Psoas muscle (tissue), 8 donors: ENCODE data around the gene TESK2. TPM values are rescaled to one million over a fixed set of nuclear protein-coding genes. Genes with fewer than 3 reads are reported as not detected.
"Not testable (repeated sequence)": the region's sequence is repeated elsewhere in the genome, so short reads cannot be mapped to it uniquely, and the experiment has no call there.

ENCODE experiments used
- ATAC-seq, 4 donors: fragments of 200-7000 bp; cut with Tn5 transposase; one replicate each; pipeline ENCODE4 v1.9.1; 2020; ENCODE audit warnings: moderate library complexity in 3 of 4, mild to moderate bottlenecking in 2 of 4
- DNase-seq, 2 donors: peaks; one replicate each; pipeline ENCODE4 v3.0.0-alpha.2; 2020
- H3K27ac ChIP-seq: fragments of 200-600 bp; one replicate; pipeline ENCODE4 v1.8.0; 2022
- H3K27me3 ChIP-seq, 3 donors: fragments of 200-600 bp in 1 of 3; one replicate each; pipeline versions ENCODE4 v1.6.1 to v1.8.0; 2013 to 2022; ENCODE audit warnings: low read length in 2 of 3, mild to moderate bottlenecking in 2 of 3, moderate library complexity in 1 of 3; ENCODE audit not compliant: insufficient read depth in 3 of 3
- H3K36me3 ChIP-seq, 2 donors: fragments of 200-600 bp in 1 of 2; one replicate each; pipeline versions ENCODE4 v1.6.1 to v1.8.0; 2013 to 2022; ENCODE audit warnings: low read depth in 1 of 2, mild to moderate bottlenecking in 1 of 2, moderate library complexity in 1 of 2; ENCODE audit not compliant: insufficient read depth in 1 of 2
- H3K4me1 ChIP-seq: fragments of 200-600 bp; one replicate; pipeline ENCODE4 v1.8.0; 2022
- H3K4me3 ChIP-seq: fragments of 200-600 bp; one replicate; pipeline ENCODE4 v1.8.0; 2022; ENCODE audit warnings: mild to moderate bottlenecking
- H3K9me3 ChIP-seq: fragments of 200-600 bp; one replicate; pipeline ENCODE4 v1.8.0; 2022
- WGBS, 3 donors: extraction: QIAGEN DNeasy Blood & Tissue Kit; methylation state at CpG; one replicate each; pipeline versions ENCODE4 v1.1.6 to v1.1.7; 2013; 5-methylcytosine and 5-hydroxymethylcytosine counted together
- intact Hi-C, 2 donors: fragments of 100-400 bp; cut with DNase I; formaldehyde crosslinking; loops; one replicate each; pipeline versions ENCODE4 v1.11.0 to v1.14.2; 2022
- polyA plus RNA-seq, 3 donors: library from polyadenylated mRNA; stranded (reverse); fragments of 200-250 nt; gene quantifications; one replicate each; pipeline ENCODE4 v1.2.3, GENCODE V29; 2013
- total RNA-seq, 4 donors: library from RNA; stranded (reverse); fragmentation: NEBNext Ultra II Directional in 2 of 4; extraction: Animal tissue kit (Norgen Biotek cat#: 25700) in 2 of 4; gene quantifications; one replicate each; pipeline versions ENCODE4 v1.2.1 to v1.2.4, GENCODE V29; 2021 to 2023
- TF ChIP-seq, protein P1 (sequence below): fragments of 200-600 bp; IDR thresholded peaks from one replicate; pipeline ENCODE4 v1.8.0; 2022; ENCODE audit warnings: antibody characterized with exemption
- donor health status: healthy with polysubstance abuse.
- donor health status: DM: no; HTN: no; CAD: no; lungs with moderate emphysema.
- donor health status: Bipolar disorder and iron deficiency.
- donor health status: healthy.
- donor health status: DM: yes; HTN: yes; CAD: no.
- donor health status: DM: no; HTN: no; CAD: no.
- donor health status: DM: no; HTN: no; CAD: no.
- donor health status: DM: yes; HTN: yes; CAD: no.

Gene TESK2
- total and polyA plus RNA-seq, 7 donors = 0.73 to 5.0 (median 2.2) TPM

DNA sequence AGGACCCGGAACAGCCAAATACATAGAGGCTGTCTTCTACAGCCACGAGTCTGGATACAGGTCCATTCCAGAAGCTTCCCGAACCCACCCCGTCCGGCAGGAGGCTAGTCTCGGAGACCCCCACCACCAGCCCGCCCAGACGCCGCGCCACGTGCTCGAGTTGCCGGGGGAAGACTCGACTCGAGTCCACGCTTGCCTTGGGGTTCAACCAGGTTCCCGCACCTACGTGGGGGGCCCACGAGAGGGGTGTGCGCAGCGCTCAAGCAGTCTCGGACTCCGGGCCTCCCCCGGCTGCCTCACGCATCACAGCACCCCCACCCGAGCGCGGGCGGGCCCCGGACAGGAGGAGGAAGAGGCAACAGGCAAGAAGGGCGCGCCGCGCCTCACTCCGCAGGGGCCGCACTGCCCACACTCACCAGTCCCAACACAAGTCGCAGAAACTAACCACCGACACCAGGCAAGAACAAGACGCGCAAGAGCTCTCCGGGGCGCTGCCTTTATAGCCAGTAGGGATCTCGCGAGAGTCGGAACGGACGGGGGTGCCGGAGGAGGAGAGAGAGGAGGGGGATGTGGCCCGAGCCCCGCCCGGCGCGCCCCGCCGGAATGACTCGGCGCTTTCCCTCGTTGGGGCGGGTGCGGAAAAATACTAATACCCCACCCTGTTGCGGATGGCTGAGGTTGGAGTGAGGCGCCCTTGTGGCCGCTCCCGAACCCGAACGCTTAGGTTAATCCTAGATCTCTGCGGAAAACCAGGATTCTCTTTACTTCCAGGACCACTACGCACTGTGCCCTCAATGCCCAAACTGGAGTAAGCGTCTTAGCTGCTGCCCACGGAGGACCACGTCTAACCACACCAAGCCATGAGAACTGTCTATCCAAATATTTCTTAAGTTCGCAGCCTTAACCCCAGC lies 30.7 kb upstream of the TESK2 start, which contains the start of gene PRDX1:
TSS of gene PRDX1 (minus strand) at position 472 of the 911 bp plus-strand sequence. CDS start 2,841 bp downstream, outside the sequence.
- 0 to 1% (median 0%) methylated on average over 64 to 72 of the region's 72 CpGs for WGBS, 3 donors
- intact Hi-C loops = no loop called here

DNA sequence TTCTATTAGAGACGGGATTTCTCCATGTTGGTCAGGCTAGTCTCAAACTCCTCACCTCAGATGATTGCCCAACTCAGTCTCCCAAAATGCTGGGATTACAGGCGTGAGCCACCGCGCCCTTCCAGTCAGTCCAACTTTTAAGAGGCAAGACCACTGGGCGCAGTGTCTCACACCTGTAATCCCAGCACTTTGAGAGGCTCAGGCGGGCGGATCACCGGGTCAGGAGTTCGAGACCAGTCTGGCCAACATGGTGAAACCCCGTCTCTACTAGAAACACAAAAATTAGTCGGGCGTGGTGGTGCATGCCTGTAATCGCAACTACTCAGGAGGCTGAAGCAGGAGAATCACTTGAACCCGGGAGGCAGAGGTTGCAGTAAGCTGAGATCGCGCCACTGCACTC lies 28.8 kb upstream of the TESK2 start:
- H3K36me3 ChIP-seq = peaks cover 14 to 40% of the 10 kb centered on the region in 2 donors
- H3K4me3 ChIP-seq = peak overlapping the region; percentile 89
- WGBS, 3 donors = 78 to 90% (median 85%) methylated on average over 16 of the region's 16 CpGs
- H3K27ac ChIP-seq, H3K9me3 ChIP-seq, ATAC-seq, H3K27me3 ChIP-seq, intact Hi-C loops, DNase-seq: not testable (repeated sequence)
- peaks cover 17% of the 10 kb centered on the region for H3K4me1 ChIP-seq

More for the DNA sequence above, 30.7 kb upstream of the TESK2 start, which contains the start of gene PRDX1:
- H3K9me3 ChIP-seq = no peaks in the 10 kb centered on the region
- peaks cover 16% of the 10 kb centered on the region for H3K4me1 ChIP-seq
- ATAC-seq = peak; percentile 96 to 98 (median 97)
- TF ChIP-seq, protein P1, sequence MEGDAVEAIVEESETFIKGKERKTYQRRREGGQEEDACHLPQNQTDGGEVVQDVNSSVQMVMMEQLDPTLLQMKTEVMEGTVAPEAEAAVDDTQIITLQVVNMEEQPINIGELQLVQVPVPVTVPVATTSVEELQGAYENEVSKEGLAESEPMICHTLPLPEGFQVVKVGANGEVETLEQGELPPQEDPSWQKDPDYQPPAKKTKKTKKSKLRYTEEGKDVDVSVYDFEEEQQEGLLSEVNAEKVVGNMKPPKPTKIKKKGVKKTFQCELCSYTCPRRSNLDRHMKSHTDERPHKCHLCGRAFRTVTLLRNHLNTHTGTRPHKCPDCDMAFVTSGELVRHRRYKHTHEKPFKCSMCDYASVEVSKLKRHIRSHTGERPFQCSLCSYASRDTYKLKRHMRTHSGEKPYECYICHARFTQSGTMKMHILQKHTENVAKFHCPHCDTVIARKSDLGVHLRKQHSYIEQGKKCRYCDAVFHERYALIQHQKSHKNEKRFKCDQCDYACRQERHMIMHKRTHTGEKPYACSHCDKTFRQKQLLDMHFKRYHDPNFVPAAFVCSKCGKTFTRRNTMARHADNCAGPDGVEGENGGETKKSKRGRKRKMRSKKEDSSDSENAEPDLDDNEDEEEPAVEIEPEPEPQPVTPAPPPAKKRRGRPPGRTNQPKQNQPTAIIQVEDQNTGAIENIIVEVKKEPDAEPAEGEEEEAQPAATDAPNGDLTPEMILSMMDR = peak; percentile 8
- peak; percentile 97 to 98 for DNase-seq
- peak within 1 kb of the TSS; percentile 89 for H3K4me3 ChIP-seq
- H3K27ac ChIP-seq = peak within 1 kb of the TSS; percentile 95
- no peaks in the 10 kb centered on the region for H3K27me3 ChIP-seq
- peaks cover 3 to 21% of the 10 kb centered on the region in 2 donors for H3K36me3 ChIP-seq

DNA sequence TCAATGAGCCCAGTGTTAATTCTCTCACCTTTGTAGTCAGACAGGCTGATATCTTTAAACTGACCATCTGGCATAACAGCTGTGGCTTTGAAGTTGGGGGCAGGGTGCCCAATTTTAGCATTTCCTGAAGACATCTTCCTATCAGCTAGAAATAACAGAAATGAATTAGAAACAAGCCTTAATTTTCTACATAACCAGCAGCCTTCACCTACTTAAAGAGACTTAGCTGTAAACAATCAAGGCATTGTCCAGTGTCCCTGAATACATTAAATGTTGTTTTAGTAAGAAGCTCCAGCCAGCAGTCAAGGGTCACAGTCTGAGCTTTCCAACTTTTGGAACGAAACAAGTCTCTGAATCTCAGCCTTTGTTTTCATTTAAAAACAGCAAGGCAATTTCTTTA lies 27.9 kb upstream of the TESK2 start:
- intact Hi-C loops = no loop called here
- Histone ChIP-seq H3K4me1 (peaks cover 17% of the 10 kb centered on the region), H3K36me3 (peaks cover 22 to 48% of the 10 kb centered on the region in 2 donors), H3K27ac (peak overlapping the region; percentile 14), H3K9me3 (no peaks in the 10 kb centered on the region), H3K27me3 (no peaks in the 10 kb centered on the region), H3K4me3 (peak overlapping the region; percentile 89)
- 3 to 11% (median 7%) methylated on average over 1 of the region's 1 CpG for WGBS, 3 donors
- TF ChIP-seq, protein P1 = no peak
- ATAC-seq = no peak
- DNase-seq = no peak

DNA sequence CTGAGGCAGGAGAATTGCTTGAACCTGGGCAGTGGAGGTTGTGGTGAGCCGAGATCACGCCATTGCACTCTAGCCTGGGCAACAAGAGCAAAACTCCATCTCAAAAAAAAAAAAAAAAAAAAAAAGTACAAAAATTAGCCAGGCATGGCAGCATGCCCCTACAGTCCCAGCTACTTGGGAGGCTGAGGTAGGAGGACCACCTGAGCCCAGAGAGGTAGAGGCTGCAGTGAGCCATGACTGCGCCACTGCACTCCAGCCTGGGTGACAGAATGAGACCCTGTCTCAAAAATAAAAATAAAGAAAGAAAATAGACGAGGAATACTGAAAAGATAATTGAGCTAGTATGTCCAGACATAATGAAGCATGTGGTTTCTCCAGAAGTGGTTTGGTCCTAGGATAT lies 27.4 kb upstream of the TESK2 start:
- Histone ChIP-seq H3K27ac (peak overlapping the region; percentile 14), H3K4me1 (peaks cover 17% of the 10 kb centered on the region), H3K4me3 (peak overlapping the region; percentile 89), H3K36me3 (peaks cover 27 to 54% of the 10 kb centered on the region in 2 donors)
- H3K9me3 ChIP-seq, DNase-seq, H3K27me3 ChIP-seq, ATAC-seq, intact Hi-C loops: not testable (repeated sequence)
- 74 to 91% (median 90%) methylated on average over 4 of the region's 4 CpGs for WGBS, 3 donors

DNA sequence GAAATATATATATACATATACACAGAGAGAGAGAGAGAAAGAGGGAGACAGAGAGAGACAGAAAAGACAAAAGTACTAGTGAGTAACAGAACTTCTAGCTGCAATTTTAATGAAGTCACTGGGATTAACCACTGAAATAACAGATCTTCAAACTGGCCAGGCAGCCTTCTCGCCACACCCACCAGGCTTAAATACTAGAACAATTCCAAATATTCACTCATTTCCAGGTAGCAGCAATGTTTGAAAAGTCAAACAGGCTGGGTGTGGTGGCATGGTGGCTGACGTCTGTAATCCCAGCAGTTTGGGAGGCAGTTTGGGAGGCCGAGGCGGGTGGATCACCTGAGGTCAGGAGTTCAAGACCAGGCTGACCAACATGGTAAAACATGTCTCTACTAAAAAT lies 25.5 kb upstream of the TESK2 start:
- Histone ChIP-seq H3K27me3 (no peaks in the 10 kb centered on the region), H3K9me3 (no peaks in the 10 kb centered on the region), H3K36me3 (peaks cover 32 to 73% of the 10 kb centered on the region in 2 donors), H3K4me3 (no peak overlapping the region), H3K27ac (no peak overlapping the region), H3K4me1 (peaks cover 17% of the 10 kb centered on the region)
- DNase-seq (no peak), ATAC-seq (no peak)
- intact Hi-C loops = no loop called here
- TF ChIP-seq, protein P1 = no peak
- WGBS, 3 donors = 83 to 96% (median 89%) methylated on average over 4 of the region's 4 CpGs
